Activated gamma-delta T cell treated with anti-CD3 and anti-CD28 coated beads, Interleukin-2, amount 50 U/mL, for 16 hours (primary cell): ENCODE results near the gene UBL5.

Experiments
- DNase-seq: peaks from one replicate; pipeline ENCODE4 v3.0.0-alpha.2; 2020; ENCODE audit warnings: low read depth

UBL5 gene

DNA sequence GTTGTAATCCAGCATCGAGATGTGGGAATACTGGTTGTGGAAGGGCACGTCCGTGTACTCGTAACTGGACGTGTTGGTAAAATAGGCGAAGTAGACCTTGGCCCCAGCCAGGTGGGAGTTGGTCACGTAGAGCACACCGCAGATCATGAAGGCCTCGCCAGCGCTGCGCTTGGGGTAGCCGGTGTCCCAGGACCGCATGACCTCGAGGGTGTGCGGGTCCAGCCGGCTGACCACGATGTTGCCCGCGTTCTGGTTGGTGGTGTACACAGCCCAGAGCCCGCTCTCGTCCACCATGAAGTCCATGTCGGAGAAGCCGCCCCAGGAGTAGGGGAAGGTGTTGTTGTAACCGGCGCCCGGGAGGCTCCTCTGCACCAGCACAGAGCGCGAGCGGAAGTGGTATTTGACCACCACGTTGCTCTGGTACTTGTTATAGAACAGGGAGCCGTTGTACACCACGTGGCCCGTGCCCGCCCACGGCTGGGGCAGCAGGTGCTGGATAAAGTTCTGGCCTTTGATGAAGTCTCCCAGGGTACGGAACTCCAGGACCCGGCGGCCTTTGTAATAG is 26.6 kb downstream of the UBL5 start:
- no peak for DNase-seq

- no peak for DNase-seq
Measured at GRCh38 chr19:9856609-9857008, 28.9 kb downstream of the UBL5 start.

GRCh38 chr19:9857076-9857721 is 29.5 kb downstream of the UBL5 start:
- DNase-seq, result no peak

GRCh38 chr19:9857920-9858746 is 30.4 kb downstream of the UBL5 start:
- DNase-seq, result no peak

DNA sequence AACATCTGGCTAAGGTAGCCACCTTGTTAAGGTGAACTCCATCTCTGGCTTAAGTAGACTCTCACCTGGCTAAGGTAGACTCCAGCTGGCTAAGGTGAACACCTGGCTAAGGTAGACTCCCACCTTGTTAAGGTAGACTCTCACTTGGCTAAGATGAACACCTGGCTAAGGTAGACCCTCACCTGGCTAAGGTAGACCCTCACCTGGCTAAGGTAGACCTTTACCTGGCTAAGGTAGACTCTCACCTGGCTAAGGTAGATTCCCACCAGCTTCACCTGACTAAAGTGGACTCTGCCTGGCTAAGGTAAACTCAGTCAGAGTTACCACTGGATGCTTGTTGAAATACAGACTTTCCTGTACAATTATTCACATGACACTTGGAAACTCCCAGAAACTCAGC is 31.0 kb downstream of the UBL5 start:
- no peak for DNase-seq

- no peak for DNase-seq
Measured at GRCh38 chr19:9860407-9860806, 32.7 kb downstream of the UBL5 start.

- DNase-seq, result no peak
Measured at GRCh38 chr19:9861503-9861902, 33.8 kb downstream of the UBL5 start.

- DNase-seq, result no peak
Measured at GRCh38 chr19:9862938-9863337, 35.2 kb downstream of the UBL5 start.

- no peak for DNase-seq
Measured at GRCh38 chr19:9863759-9864158, 36.0 kb downstream of the UBL5 start.

- peak; percentile 21 for DNase-seq
Measured at GRCh38 chr19:9865732-9866501, 38.2 kb downstream of the UBL5 start.

DNA sequence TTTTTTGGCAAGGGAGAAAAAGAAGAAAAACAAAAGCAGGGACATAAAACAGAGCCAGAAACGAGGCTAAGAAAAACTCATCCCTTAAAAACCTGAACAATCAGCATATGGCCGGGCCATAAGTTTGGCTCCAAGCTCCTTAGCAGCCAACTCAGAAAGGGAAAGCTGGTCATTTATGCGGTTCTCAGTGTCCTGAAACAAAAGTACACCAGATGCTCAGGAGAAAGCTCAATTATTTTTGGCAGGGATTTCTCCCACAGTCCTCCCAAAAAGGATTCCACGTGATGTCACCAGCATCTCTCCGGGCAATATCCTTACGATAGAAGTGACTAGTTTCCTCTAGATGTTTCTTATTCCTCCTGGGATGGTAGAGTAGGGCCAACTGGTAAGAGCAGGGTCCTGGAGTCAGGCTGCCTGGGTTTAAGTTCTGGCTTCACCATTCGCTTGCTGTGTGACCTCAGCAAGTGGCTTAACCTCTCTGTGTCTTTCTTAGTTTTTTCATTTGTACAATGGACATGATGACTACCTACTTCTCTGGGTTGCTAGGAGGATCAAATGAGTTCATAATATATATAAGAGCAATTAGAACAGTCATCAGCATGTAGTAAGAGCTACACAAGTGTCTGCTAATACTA is 41.4 kb downstream of the UBL5 start:
- no peak for DNase-seq

DNA sequence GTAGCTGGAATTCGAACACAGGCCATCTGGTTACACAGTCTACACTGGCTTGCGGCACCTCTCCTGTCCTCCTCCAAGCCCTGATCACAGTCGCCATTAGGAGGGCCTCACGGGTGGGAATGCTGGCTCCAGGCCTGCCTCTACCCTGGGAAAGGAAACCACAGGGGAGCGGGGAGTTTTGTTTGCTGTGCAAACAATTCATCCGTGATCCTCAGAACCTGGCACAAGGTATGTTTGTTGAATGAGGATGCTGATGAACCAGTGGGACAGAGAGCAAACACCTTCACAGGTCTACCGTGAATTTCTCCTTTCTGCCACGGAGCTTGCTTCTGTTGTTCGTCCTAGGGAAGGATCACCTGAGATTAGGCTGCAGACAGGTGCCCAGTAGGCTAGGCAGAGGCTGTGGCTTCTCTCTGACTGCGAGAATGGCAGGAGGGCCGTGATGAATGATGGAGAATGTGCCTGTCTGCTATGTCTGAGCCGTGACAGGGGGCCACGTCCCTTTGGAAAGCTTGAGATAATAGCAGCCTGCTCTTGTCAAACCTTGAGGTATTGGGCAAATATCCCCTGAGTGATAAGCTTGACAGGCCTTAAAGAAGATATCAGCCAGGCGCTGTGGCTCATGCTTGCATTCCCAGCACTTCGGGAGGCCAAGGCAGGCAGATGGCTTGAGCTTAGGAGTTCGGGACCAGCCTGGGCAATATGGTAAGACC is 44.1 kb downstream of the UBL5 start:
- DNase-seq, result no peak

DNA sequence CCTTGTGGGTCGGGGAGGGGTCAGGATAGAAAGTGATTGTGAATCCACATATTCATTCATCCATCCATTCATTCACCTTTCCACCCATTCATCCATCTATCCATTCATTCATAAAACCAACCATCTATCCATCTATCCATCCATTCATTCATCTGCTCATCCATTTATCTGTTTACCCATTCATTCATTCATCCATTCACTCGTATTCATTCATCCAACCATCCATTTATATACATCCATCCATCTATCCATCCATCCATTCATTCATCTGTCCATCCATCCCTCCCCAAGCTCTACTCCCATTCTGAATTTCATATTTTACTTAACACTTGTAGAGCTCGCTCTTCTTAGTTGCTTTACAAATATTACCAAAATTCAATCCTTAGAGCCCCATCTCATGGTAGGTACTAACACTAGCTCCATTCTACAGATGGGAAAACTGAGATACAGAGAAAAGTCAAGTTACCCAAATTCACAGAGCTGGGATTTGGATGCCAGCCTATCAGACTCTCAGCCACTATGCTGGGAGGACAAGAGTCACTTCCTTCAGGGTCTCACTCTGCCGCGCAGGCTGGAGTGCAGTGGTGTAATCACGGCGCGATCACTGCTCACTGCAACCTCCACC is 45.0 kb downstream of the UBL5 start:
- DNase-seq, result no peak

GRCh38 chr19:9875031-9875627 is 47.4 kb downstream of the UBL5 start:
- no peak for DNase-seq

- no peak for DNase-seq
Measured at GRCh38 chr19:9875796-9876195, 48.1 kb downstream of the UBL5 start.

- no peak for DNase-seq
Measured at GRCh38 chr19:9877780-9878510, 50.2 kb downstream of the UBL5 start.

GRCh38 chr19:9878511-9879196 is 50.9 kb downstream of the UBL5 start:
- no peak for DNase-seq
